Ovary (tissue), 3 donors: ENCODE results near the gene PFKFB2.

Source experiments
- EP300 ChIP-seq: sonication (generic); formaldehyde crosslinking; IDR thresholded peaks from one replicate; pipeline ENCODE4 v1.6.1; 2017; ENCODE audit warnings: antibody characterized with exemption
- POLR2A ChIP-seq: fragments of 450-650 bp; IDR thresholded peaks from one replicate; pipeline ENCODE4 v1.6.1; 2017; ENCODE audit warnings: antibody characterized with exemption, mild to moderate bottlenecking, moderate library complexity
- TF ChIP-seq, protein P1 (sequence below), 3 donors: fragments of 450-650 bp in 2 of 3; fragments of 200-600 bp in 1 of 3; IDR thresholded peaks; one replicate each; pipeline versions ENCODE4 v1.5.1 to v1.8.0; 2016 to 2022; ENCODE audit warnings: antibody characterized with exemption in 3 of 3, mild to moderate bottlenecking in 1 of 3
- donor health status: DM: no; HTN: no; CAD: no.

DNA sequence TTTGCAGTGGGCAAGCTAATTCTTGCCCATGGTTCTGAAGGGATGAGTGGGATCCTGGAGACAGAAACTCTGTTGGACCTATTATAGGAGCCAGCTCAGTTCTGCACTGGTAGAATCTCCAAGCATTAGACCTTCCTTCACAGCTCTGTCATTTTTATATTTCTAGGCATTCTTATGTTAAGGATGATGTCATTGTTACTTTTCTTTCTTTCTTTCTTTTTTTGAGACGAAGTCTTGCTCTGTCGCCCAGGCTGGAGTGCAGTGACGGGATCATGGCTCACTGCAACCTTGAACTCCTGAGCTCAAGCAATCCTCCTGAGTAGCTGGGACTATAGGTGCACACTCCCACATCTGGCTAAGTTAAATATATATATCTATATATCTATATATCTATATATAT, 7.5 kb downstream of the PFKFB2 start:
- TF ChIP-seq POLR2A (no peak), EP300 (no peak)
- TF ChIP-seq, protein P1, sequence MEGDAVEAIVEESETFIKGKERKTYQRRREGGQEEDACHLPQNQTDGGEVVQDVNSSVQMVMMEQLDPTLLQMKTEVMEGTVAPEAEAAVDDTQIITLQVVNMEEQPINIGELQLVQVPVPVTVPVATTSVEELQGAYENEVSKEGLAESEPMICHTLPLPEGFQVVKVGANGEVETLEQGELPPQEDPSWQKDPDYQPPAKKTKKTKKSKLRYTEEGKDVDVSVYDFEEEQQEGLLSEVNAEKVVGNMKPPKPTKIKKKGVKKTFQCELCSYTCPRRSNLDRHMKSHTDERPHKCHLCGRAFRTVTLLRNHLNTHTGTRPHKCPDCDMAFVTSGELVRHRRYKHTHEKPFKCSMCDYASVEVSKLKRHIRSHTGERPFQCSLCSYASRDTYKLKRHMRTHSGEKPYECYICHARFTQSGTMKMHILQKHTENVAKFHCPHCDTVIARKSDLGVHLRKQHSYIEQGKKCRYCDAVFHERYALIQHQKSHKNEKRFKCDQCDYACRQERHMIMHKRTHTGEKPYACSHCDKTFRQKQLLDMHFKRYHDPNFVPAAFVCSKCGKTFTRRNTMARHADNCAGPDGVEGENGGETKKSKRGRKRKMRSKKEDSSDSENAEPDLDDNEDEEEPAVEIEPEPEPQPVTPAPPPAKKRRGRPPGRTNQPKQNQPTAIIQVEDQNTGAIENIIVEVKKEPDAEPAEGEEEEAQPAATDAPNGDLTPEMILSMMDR (IDR thresholded peaks at IDR 0.05): no peak
